Suprapubic skin (tissue), 3 donors: Measurements from ENCODE around the gene AHSP.

Source experiments
- POLR2A ChIP-seq, 2 donors: fragments of 450-650 bp; IDR thresholded peaks; one replicate each; pipeline ENCODE4 v1.6.1; 2017; ENCODE audit warnings: antibody characterized with exemption in 2 of 2, mild to moderate bottlenecking in 2 of 2, moderate library complexity in 2 of 2
- TF ChIP-seq, protein P1 (sequence below), 2 donors: fragments of 200-600 bp in 1 of 2; fragments of 450-650 bp in 1 of 2; sonication (generic) in 1 of 2; IDR thresholded peaks; one replicate each; pipeline ENCODE4 v1.5.1; 2016 to 2019; ENCODE audit warnings: antibody characterized with exemption in 2 of 2, mild to moderate bottlenecking in 1 of 2, moderate library complexity in 1 of 2

DNA sequence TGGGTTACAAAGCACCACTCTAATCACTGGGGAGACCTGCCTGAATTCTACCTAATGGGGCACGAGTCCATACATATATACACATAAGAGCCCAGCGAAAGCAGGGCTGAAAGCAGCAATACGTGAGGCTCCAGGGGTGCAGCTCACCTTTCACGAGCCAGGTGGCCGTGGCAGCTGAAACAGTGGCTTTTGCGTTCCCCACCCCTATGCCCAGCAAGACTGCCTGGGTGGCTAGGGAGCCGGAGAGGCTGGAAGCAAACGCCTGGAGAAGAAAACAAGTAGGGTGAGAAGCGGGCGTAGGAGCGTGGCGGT is 20.1 kb upstream of the AHSP start:
- TF ChIP-seq POLR2A (IDR thresholded peaks at IDR 0.05) = no peak
- TF ChIP-seq, protein P1, sequence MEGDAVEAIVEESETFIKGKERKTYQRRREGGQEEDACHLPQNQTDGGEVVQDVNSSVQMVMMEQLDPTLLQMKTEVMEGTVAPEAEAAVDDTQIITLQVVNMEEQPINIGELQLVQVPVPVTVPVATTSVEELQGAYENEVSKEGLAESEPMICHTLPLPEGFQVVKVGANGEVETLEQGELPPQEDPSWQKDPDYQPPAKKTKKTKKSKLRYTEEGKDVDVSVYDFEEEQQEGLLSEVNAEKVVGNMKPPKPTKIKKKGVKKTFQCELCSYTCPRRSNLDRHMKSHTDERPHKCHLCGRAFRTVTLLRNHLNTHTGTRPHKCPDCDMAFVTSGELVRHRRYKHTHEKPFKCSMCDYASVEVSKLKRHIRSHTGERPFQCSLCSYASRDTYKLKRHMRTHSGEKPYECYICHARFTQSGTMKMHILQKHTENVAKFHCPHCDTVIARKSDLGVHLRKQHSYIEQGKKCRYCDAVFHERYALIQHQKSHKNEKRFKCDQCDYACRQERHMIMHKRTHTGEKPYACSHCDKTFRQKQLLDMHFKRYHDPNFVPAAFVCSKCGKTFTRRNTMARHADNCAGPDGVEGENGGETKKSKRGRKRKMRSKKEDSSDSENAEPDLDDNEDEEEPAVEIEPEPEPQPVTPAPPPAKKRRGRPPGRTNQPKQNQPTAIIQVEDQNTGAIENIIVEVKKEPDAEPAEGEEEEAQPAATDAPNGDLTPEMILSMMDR (IDR thresholded peaks at IDR 0.05) = no peak
